ENCODE data around the gene SLC4A4.

- TF ChIP-seq POLR2A (IDR thresholded peaks at IDR 0.05) (no peak), CTCF (IDR thresholded peaks at IDR 0.05 in 4 of 5, conservative IDR thresholded peaks at IDR 0.05 in 1 of 5) (no peak)
These were observed 156.6 kb downstream of the SLC4A4 start for GRCh38 chr4:71495454-71495853.

Measured in gastrocnemius medialis (tissue), 4 donors.